ENCODE measurements around the gene OR1L6. TPM values are rescaled to one million over a fixed set of nuclear protein-coding genes. Genes with fewer than 3 reads are reported as not detected.

Gene OR1L6
- total and polyA plus RNA-seq, 9 of the 15 experiments (the other 6 are each of a cell fraction or from before 2014, with no cell fraction given): not detected

Other genes with a start within 250 kb of the OR1L6 start
Only the 7 nearest of the 17 such genes appear.
- gene OR1B1, start 84.7 kb upstream of the OR1L6 start, total RNA-seq (2014; rRNA removed): not detected in 2 replicates
- not detected in 2 replicates for gene OR1B1, start 84.7 kb upstream of the OR1L6 start, total RNA-seq (2014; rRNA removed; fragmentation: Illumina TruSeq; extraction: Trizol)
- not detected in 2 replicates for gene OR1B1, start 84.7 kb upstream of the OR1L6 start, total RNA-seq (2015; rRNA removed; fragmentation: Illumina TruSeq; extraction: Trizol)
- gene OR1B1, start 84.7 kb upstream of the OR1L6 start, total RNA-seq (2021): not detected in 2 replicates
- gene OR1B1, start 84.7 kb upstream of the OR1L6 start, polyA plus RNA-seq (2011; rRNA removed): not detected in 2 replicates
- not detected in 2 replicates for gene OR1B1, start 84.7 kb upstream of the OR1L6 start, polyA plus RNA-seq (2014; fragmentation: Illumina TruSeq; extraction: Trizol)
- not detected for gene OR1B1, start 84.7 kb upstream of the OR1L6 start, polyA plus RNA-seq (2014; fragmentation: Nextera tagmentation; extraction: Ambion mirVana)
- gene OR1B1, start 84.7 kb upstream of the OR1L6 start, polyA plus RNA-seq (2014; rRNA removed): not detected in 2 replicates
- gene OR1L1, start 80.6 kb upstream of the OR1L6 start, total RNA-seq (2014; rRNA removed): not detected in 2 replicates
- not detected in 2 replicates for gene OR1L1, start 80.6 kb upstream of the OR1L6 start, total RNA-seq (2014; rRNA removed; fragmentation: Illumina TruSeq; extraction: Trizol)
- gene OR1L1, start 80.6 kb upstream of the OR1L6 start, total RNA-seq (2015; rRNA removed; fragmentation: Illumina TruSeq; extraction: Trizol): not detected in 2 replicates
- gene OR1L1, start 80.6 kb upstream of the OR1L6 start, total RNA-seq (2021): not detected in 2 replicates
- gene OR1L1, start 80.6 kb upstream of the OR1L6 start, polyA plus RNA-seq (2011; rRNA removed): not detected in 2 replicates
- not detected in 2 replicates for gene OR1L1, start 80.6 kb upstream of the OR1L6 start, polyA plus RNA-seq (2014; fragmentation: Illumina TruSeq; extraction: Trizol)
- not detected for gene OR1L1, start 80.6 kb upstream of the OR1L6 start, polyA plus RNA-seq (2014; fragmentation: Nextera tagmentation; extraction: Ambion mirVana)
- not detected in 2 replicates for gene OR1L1, start 80.6 kb upstream of the OR1L6 start, polyA plus RNA-seq (2014; rRNA removed)
- not detected in 2 replicates for gene OR1L3, start 67.2 kb upstream of the OR1L6 start, total RNA-seq (2014; rRNA removed)
- not detected in 2 replicates for gene OR1L3, start 67.2 kb upstream of the OR1L6 start, total RNA-seq (2014; rRNA removed; fragmentation: Illumina TruSeq; extraction: Trizol)
- not detected in 2 replicates for gene OR1L3, start 67.2 kb upstream of the OR1L6 start, total RNA-seq (2015; rRNA removed; fragmentation: Illumina TruSeq; extraction: Trizol)
- not detected in 2 replicates for gene OR1L3, start 67.2 kb upstream of the OR1L6 start, total RNA-seq (2021)
- not detected in 2 replicates for gene OR1L3, start 67.2 kb upstream of the OR1L6 start, polyA plus RNA-seq (2011; rRNA removed)
- not detected in 2 replicates for gene OR1L3, start 67.2 kb upstream of the OR1L6 start, polyA plus RNA-seq (2014; fragmentation: Illumina TruSeq; extraction: Trizol)
- not detected for gene OR1L3, start 67.2 kb upstream of the OR1L6 start, polyA plus RNA-seq (2014; fragmentation: Nextera tagmentation; extraction: Ambion mirVana)
- gene OR1L3, start 67.2 kb upstream of the OR1L6 start, polyA plus RNA-seq (2014; rRNA removed): not detected in 2 replicates
- gene OR1L4, start 18.3 kb upstream of the OR1L6 start, total RNA-seq (2014; rRNA removed): not detected in 2 replicates
- gene OR1L4, start 18.3 kb upstream of the OR1L6 start, total RNA-seq (2014; rRNA removed; fragmentation: Illumina TruSeq; extraction: Trizol): not detected in 2 replicates
- gene OR1L4, start 18.3 kb upstream of the OR1L6 start, total RNA-seq (2015; rRNA removed; fragmentation: Illumina TruSeq; extraction: Trizol): not detected in 2 replicates
- not detected in 2 replicates for gene OR1L4, start 18.3 kb upstream of the OR1L6 start, total RNA-seq (2021)
- gene OR1L4, start 18.3 kb upstream of the OR1L6 start, polyA plus RNA-seq (2011; rRNA removed): not detected in 2 replicates
- gene OR1L4, start 18.3 kb upstream of the OR1L6 start, polyA plus RNA-seq (2014; fragmentation: Illumina TruSeq; extraction: Trizol): not detected in 2 replicates
- not detected for gene OR1L4, start 18.3 kb upstream of the OR1L6 start, polyA plus RNA-seq (2014; fragmentation: Nextera tagmentation; extraction: Ambion mirVana)
- not detected in 2 replicates for gene OR1L4, start 18.3 kb upstream of the OR1L6 start, polyA plus RNA-seq (2014; rRNA removed)
- not detected in 2 replicates for gene OR5C1, start 46.6 kb downstream of the OR1L6 start, total RNA-seq (2014; rRNA removed)
- not detected in 2 replicates for gene OR5C1, start 46.6 kb downstream of the OR1L6 start, total RNA-seq (2014; rRNA removed; fragmentation: Illumina TruSeq; extraction: Trizol)
- not detected in 2 replicates for gene OR5C1, start 46.6 kb downstream of the OR1L6 start, total RNA-seq (2015; rRNA removed; fragmentation: Illumina TruSeq; extraction: Trizol)
- not detected in 2 replicates for gene OR5C1, start 46.6 kb downstream of the OR1L6 start, total RNA-seq (2021)
- not detected in 2 replicates for gene OR5C1, start 46.6 kb downstream of the OR1L6 start, polyA plus RNA-seq (2011; rRNA removed)
- not detected in 2 replicates for gene OR5C1, start 46.6 kb downstream of the OR1L6 start, polyA plus RNA-seq (2014; fragmentation: Illumina TruSeq; extraction: Trizol)
- not detected for gene OR5C1, start 46.6 kb downstream of the OR1L6 start, polyA plus RNA-seq (2014; fragmentation: Nextera tagmentation; extraction: Ambion mirVana)
- not detected in 2 replicates for gene OR5C1, start 46.6 kb downstream of the OR1L6 start, polyA plus RNA-seq (2014; rRNA removed)
- not detected in 2 replicates for gene OR1K1, start 57.8 kb downstream of the OR1L6 start, total RNA-seq (2014; rRNA removed)
- gene OR1K1, start 57.8 kb downstream of the OR1L6 start, total RNA-seq (2014; rRNA removed; fragmentation: Illumina TruSeq; extraction: Trizol): not detected in 2 replicates
- gene OR1K1, start 57.8 kb downstream of the OR1L6 start, total RNA-seq (2015; rRNA removed; fragmentation: Illumina TruSeq; extraction: Trizol): not detected in 2 replicates
- not detected in 2 replicates for gene OR1K1, start 57.8 kb downstream of the OR1L6 start, total RNA-seq (2021)
- not detected in 2 replicates for gene OR1K1, start 57.8 kb downstream of the OR1L6 start, polyA plus RNA-seq (2011; rRNA removed)
- not detected in 2 replicates for gene OR1K1, start 57.8 kb downstream of the OR1L6 start, polyA plus RNA-seq (2014; fragmentation: Illumina TruSeq; extraction: Trizol)
- gene OR1K1, start 57.8 kb downstream of the OR1L6 start, polyA plus RNA-seq (2014; fragmentation: Nextera tagmentation; extraction: Ambion mirVana): not detected
- not detected in 2 replicates for gene OR1K1, start 57.8 kb downstream of the OR1L6 start, polyA plus RNA-seq (2014; rRNA removed)
- 20.2 and 22.7 TPM in 2 replicates for gene PDCL, start 86.3 kb downstream of the OR1L6 start, total RNA-seq (2014; rRNA removed)
- gene PDCL, start 86.3 kb downstream of the OR1L6 start, total RNA-seq (2014; rRNA removed; fragmentation: Illumina TruSeq; extraction: Trizol): 22.0 and 24.6 TPM in 2 replicates
- gene PDCL, start 86.3 kb downstream of the OR1L6 start, total RNA-seq (2015; rRNA removed; fragmentation: Illumina TruSeq; extraction: Trizol): 18.4 and 22.1 TPM in 2 replicates
- 16.5 and 18.7 TPM in 2 replicates for gene PDCL, start 86.3 kb downstream of the OR1L6 start, total RNA-seq (2021)
- gene PDCL, start 86.3 kb downstream of the OR1L6 start, polyA plus RNA-seq (2011; rRNA removed): 11.4 and 14.0 TPM in 2 replicates
- 11.7 and 12.7 TPM in 2 replicates for gene PDCL, start 86.3 kb downstream of the OR1L6 start, polyA plus RNA-seq (2014; fragmentation: Illumina TruSeq; extraction: Trizol)
- gene PDCL, start 86.3 kb downstream of the OR1L6 start, polyA plus RNA-seq (2014; fragmentation: Nextera tagmentation; extraction: Ambion mirVana): 10 to 100 TPM; 18.6 to 21.7 TPM
- gene PDCL, start 86.3 kb downstream of the OR1L6 start, polyA plus RNA-seq (2014; rRNA removed): 12.8 and 15.0 TPM in 2 replicates

Measured in K562 (cell line).